HG03103 (cell line): ENCODE measurements around the gene ANKRD13A.
"Not testable (repeated sequence)": the region's sequence is repeated elsewhere in the genome, so short reads cannot be mapped to it uniquely, and the experiment has no call there.

ENCODE experiments used
- ATAC-seq: cut with Tn5 transposase; IDR thresholded peaks from one replicate; pipeline ENCODE4 v1.9.1; 2021; ENCODE audit warnings: low read depth; ENCODE audit not compliant: unreplicated experiment

Gene ANKRD13A

GRCh38 chr12:110046451-110047187 lies 47.4 kb downstream of the ANKRD13A start:
- no peak for ATAC-seq

- ATAC-seq: no peak
Measured at GRCh38 chr12:110047297-110047940, 48.2 kb downstream of the ANKRD13A start.

GRCh38 chr12:110048242-110049027 lies 49.2 kb downstream of the ANKRD13A start, which contains the start of gene C12orf76:
TSS of gene C12orf76 (minus strand) at chr12:110048522. CDS start at chr12:110048495, 27 bp downstream.
- peak; percentile 96 for ATAC-seq

- ATAC-seq: not testable (repeated sequence)
Measured at GRCh38 chr12:110049034-110049433, 49.8 kb downstream of the ANKRD13A start.

GRCh38 chr12:110049666-110050065 lies 50.4 kb downstream of the ANKRD13A start:
- ATAC-seq: not testable (repeated sequence)

GRCh38 chr12:110050927-110051326 lies 51.7 kb downstream of the ANKRD13A start:
- no peak for ATAC-seq

- not testable (repeated sequence) for ATAC-seq
Measured at GRCh38 chr12:110055375-110056352, 56.4 kb downstream of the ANKRD13A start.

- ATAC-seq: not testable (repeated sequence)
Measured at GRCh38 chr12:110056643-110057042, 57.4 kb downstream of the ANKRD13A start.

GRCh38 chr12:110058875-110059615 lies 59.8 kb downstream of the ANKRD13A start:
- ATAC-seq: no peak

- ATAC-seq: no peak
Measured at GRCh38 chr12:110059651-110060000, 60.4 kb downstream of the ANKRD13A start.

- no peak for ATAC-seq
Measured at GRCh38 chr12:110062241-110062640, 63.0 kb downstream of the ANKRD13A start.

- ATAC-seq: no peak
Measured at GRCh38 chr12:110065540-110065939, 66.3 kb downstream of the ANKRD13A start.

- no peak for ATAC-seq
Measured at GRCh38 chr12:110067531-110067930, 68.3 kb downstream of the ANKRD13A start.

- ATAC-seq: not testable (repeated sequence)
Measured at GRCh38 chr12:110068115-110068514, 68.9 kb downstream of the ANKRD13A start.

- no peak for ATAC-seq
Measured at GRCh38 chr12:110068654-110069053, 69.4 kb downstream of the ANKRD13A start.

GRCh38 chr12:110071504-110071903 lies 72.3 kb downstream of the ANKRD13A start:
- no peak for ATAC-seq

GRCh38 chr12:110071967-110072366 lies 72.7 kb downstream of the ANKRD13A start:
- no peak for ATAC-seq

- ATAC-seq: not testable (repeated sequence)
Measured at GRCh38 chr12:110072636-110073035, 73.4 kb downstream of the ANKRD13A start.

GRCh38 chr12:110073049-110073831 lies 74.0 kb downstream of the ANKRD13A start:
- no peak for ATAC-seq
